HG02970 (cell line): ENCODE measurements around the gene LITAFD.
"Not testable (repeated sequence)": the region's sequence is repeated elsewhere in the genome, so short reads cannot be mapped to it uniquely, and the experiment has no call there.

Experiments
- ATAC-seq: cut with Tn5 transposase; IDR thresholded peaks from one replicate; pipeline ENCODE4 v1.9.1; 2021; ENCODE audit warnings: mild to moderate bottlenecking, moderate library complexity, moderate number of reproducible peaks; ENCODE audit not compliant: unreplicated experiment, low FRiP score

The LITAFD gene

GRCh38 chr16:8869212-8869987 lies 12.8 kb upstream of the LITAFD start:
- no peak for ATAC-seq

- ATAC-seq = not testable (repeated sequence)
Measured at GRCh38 chr16:8869988-8870241, 12.2 kb upstream of the LITAFD start.

- ATAC-seq = no peak
Measured at GRCh38 chr16:8872071-8872470, 10.1 kb upstream of the LITAFD start.

GRCh38 chr16:8872967-8873865 lies 8.9 kb upstream of the LITAFD start:
- ATAC-seq = no peak

GRCh38 chr16:8873866-8874195 lies 8.3 kb upstream of the LITAFD start:
- not testable (repeated sequence) for ATAC-seq

GRCh38 chr16:8874388-8874787 lies 7.8 kb upstream of the LITAFD start:
- ATAC-seq = no peak

- not testable (repeated sequence) for ATAC-seq
Measured at GRCh38 chr16:8875317-8875716, 6.8 kb upstream of the LITAFD start.

- ATAC-seq = no peak
Measured at GRCh38 chr16:8877894-8878522, 4.1 kb upstream of the LITAFD start.

GRCh38 chr16:8878523-8878911 lies 3.6 kb upstream of the LITAFD start:
- no peak for ATAC-seq

- no peak for ATAC-seq
Measured at GRCh38 chr16:8880839-8881510, 1.2 kb upstream of the LITAFD start.

GRCh38 chr16:8882725-8883377 lies 700 bp downstream of the LITAFD start:
- no peak for ATAC-seq

- no peak for ATAC-seq
Measured at GRCh38 chr16:8885674-8886592, 3.8 kb downstream of the LITAFD start.

GRCh38 chr16:8886593-8887430 lies 4.7 kb downstream of the LITAFD start:
- ATAC-seq = no peak

- no peak for ATAC-seq
Measured at GRCh38 chr16:8887431-8887765, 5.2 kb downstream of the LITAFD start.

- ATAC-seq = no peak
Measured at GRCh38 chr16:8887952-8888560, 5.9 kb downstream of the LITAFD start.

GRCh38 chr16:8888951-8889892 lies 7.1 kb downstream of the LITAFD start:
- ATAC-seq = no peak

- ATAC-seq = no peak
Measured at GRCh38 chr16:8889893-8890548, 7.9 kb downstream of the LITAFD start.
